ENCODE results near the gene IL7R. TPM values are rescaled to one million over a fixed set of nuclear protein-coding genes. Genes with fewer than 3 reads are reported as not detected.

IL7R gene
- total RNA-seq, 1 experiment from 2014 or later, result not detected

- Mint-ChIP-seq H3K4me3 (no peak overlapping the region), H3K4me1 (peaks cover 0 to 5% of the 10 kb centered on the region in 2 experiments; a peak in 2 of 4 replicates), H3K9me3 (no peaks in the 10 kb centered on the region; a peak in 1 of 5 replicates), H3K27me3 (ENCODE audit: low read depth) (no peaks in the 10 kb centered on the region), H3K27ac (no peak overlapping the region), H3K36me3 (ENCODE audit: insufficient read depth in 1 of 3, low read depth in 3 of 3) (no peaks in the 10 kb centered on the region; a peak in 1 of 7 replicates)
- no peak for TF ChIP-seq CTCF (conservative IDR thresholded peaks at IDR 0.05)
- Histone ChIP-seq H3K27ac (ENCODE audit: insufficient read length, low read depth, low read length) (no peak overlapping the region), H3K79me1 (ENCODE audit: insufficient read depth, low read depth, low read length, poor library complexity, severe bottlenecking) (no peaks in the 10 kb centered on the region), H3K23ac (ENCODE audit: insufficient read length, low read depth, low read length) (no peak overlapping the region), H3K23me2 (ENCODE audit: insufficient read length, low read depth, low read length, poor library complexity, severe bottlenecking) (no peaks in the 10 kb centered on the region), H3K14ac (ENCODE audit: insufficient read depth, low read length) (no peak overlapping the region), H3K79me2 (ENCODE audit: insufficient read depth, low read length) (no peaks in the 10 kb centered on the region), H3K18ac (ENCODE audit: insufficient read length, low read depth, low read length) (no peak overlapping the region), H3K4me2 (ENCODE audit: insufficient read depth, insufficient read length, low read length) (no peak overlapping the region), H2BK5ac (ENCODE audit: insufficient read length, low read length) (no peak overlapping the region), H3T11ph (ENCODE audit: low read length) (no peak overlapping the region), H2BK120ac (ENCODE audit: low read depth, low read length, poor library complexity, severe bottlenecking) (no peak overlapping the region), H4K5ac (ENCODE audit: insufficient read length, low read depth, low read length) (no peak overlapping the region), H2BK12ac (ENCODE audit: insufficient read length, low read depth, low read length) (no peak overlapping the region), H4K20me1 (ENCODE audit: control insufficient read depth, insufficient read depth, insufficient read length) (no peaks in the 10 kb centered on the region), H3K4me1 (ENCODE audit: insufficient read depth, low read length) (no peaks in the 10 kb centered on the region), H3K4ac (ENCODE audit: low read depth, low read length) (no peak overlapping the region), H3K27me3 (ENCODE audit: insufficient read depth, low read length) (no peaks in the 10 kb centered on the region), H2AFZ (ENCODE audit: low read length) (no peak overlapping the region), H4K8ac (replicated peaks; ENCODE audit: insufficient read length, low read depth, low read length) (no peak overlapping the region), H4K91ac (ENCODE audit: insufficient read length, low read depth, low read length) (no peak overlapping the region), H3K56ac (ENCODE audit: insufficient read length, low read depth, low read length) (no peak overlapping the region), H3K9me3 (ENCODE audit: control insufficient read depth, low read depth, low read length) (no peaks in the 10 kb centered on the region), H2BK20ac (ENCODE audit: low read depth, low read length, poor library complexity, severe bottlenecking) (no peak overlapping the region), H2BK15ac (ENCODE audit: low read depth, low read length) (no peak overlapping the region), H2AK5ac (ENCODE audit: insufficient read length, low read length) (no peak overlapping the region), H3K9ac (ENCODE audit: extremely low read depth, insufficient read length, low read length) (no peak overlapping the region)
- WGBS (ENCODE audit: extremely low coverage, insufficient read length, low lambda C conversion rate), result no CpG with 5 or more reads among the region's 3 CpGs
- DNase-seq, result no peak
Observed at GRCh38 chr5:35886381-35886780, 29.7 kb downstream of the IL7R start.
